Measurements from ENCODE around the gene TSPAN18. TPM values are rescaled to one million over a fixed set of nuclear protein-coding genes. Genes with fewer than 3 reads are reported as not detected.

TSPAN18 gene
- total and polyA plus RNA-seq, 4 experiments from 2014 or later: 7.3 to 48.6 (median 18.2) TPM

GRCh38 chr11:44854741-44855492 lies 128.2 kb downstream of the TSPAN18 start:
- ChIA-PET CTCF (ENCODE audit: partially characterized antibody) (no interaction called here), POLR2A (ENCODE audit: partially characterized antibody) (no interaction called here)
- Histone ChIP-seq H3K27me3 (ENCODE audit: insufficient read depth, low read length) (no peaks in the 10 kb centered on the region), H3K4me1 (ENCODE audit: insufficient read depth, low read length) (peaks cover 8% of the 10 kb centered on the region), H3K36me3 (ENCODE audit: insufficient read depth, low read length) (no peaks in the 10 kb centered on the region), H3K27ac (ENCODE audit: low read depth, low read length) (no peak overlapping the region), H3K9me3 (ENCODE audit: control insufficient read depth in 1 of 2, low read length in 2 of 2) (no peaks in the 10 kb centered on the region), H3K4me3 (ENCODE audit: low read length in 2 of 2) (no peak overlapping the region)
- intact Hi-C loops (cut with micrococcal nuclease): no loop called here
- no peak for DNase-seq
- H3K27me3 Mint-ChIP-seq: no peaks in the 10 kb centered on the region
- H3K4me3 Mint-ChIP-seq: no peak overlapping the region
- peaks cover 16 to 35% of the 10 kb centered on the region in 2 donors for H3K36me3 Mint-ChIP-seq
- H3K4me1 Mint-ChIP-seq: peaks cover 26 to 50% (median 39%) of the 10 kb centered on the region in 4 donors
- no peaks in the 10 kb centered on the region for H3K9me3 Mint-ChIP-seq
- H3K27ac Mint-ChIP-seq: peak overlapping the region in 1 of 7 donors; percentile 18

GRCh38 chr11:44855493-44855849 lies 128.7 kb downstream of the TSPAN18 start:
- Mint-ChIP-seq H3K27ac (no peak overlapping the region), H3K9me3 (no peaks in the 10 kb centered on the region), H3K4me1 (peaks cover 31 to 56% (median 45%) of the 10 kb centered on the region in 4 donors), H3K36me3 (peaks cover 20 to 41% of the 10 kb centered on the region in 2 donors), H3K27me3 (no peaks in the 10 kb centered on the region), H3K4me3 (no peak overlapping the region)
- DNase-seq: no peak
- peaks cover 13% of the 10 kb centered on the region for H3K4me1 ChIP-seq (ENCODE audit: insufficient read depth, low read length)
- H3K36me3 ChIP-seq (ENCODE audit: insufficient read depth, low read length): no peaks in the 10 kb centered on the region
- H3K9me3 ChIP-seq (ENCODE audit: control insufficient read depth in 1 of 2, low read length in 2 of 2): no peaks in the 10 kb centered on the region
- POLR2A ChIA-PET (ENCODE audit: partially characterized antibody): no interaction called here
- no peak overlapping the region for H3K27ac ChIP-seq (ENCODE audit: low read depth, low read length)
- H3K4me3 ChIP-seq (ENCODE audit: low read length in 2 of 2): no peak overlapping the region
- intact Hi-C loops (cut with micrococcal nuclease): no loop called here
- H3K27me3 ChIP-seq (ENCODE audit: insufficient read depth, low read length): no peaks in the 10 kb centered on the region
- CTCF ChIA-PET (ENCODE audit: partially characterized antibody): no interaction called here

- no peaks in the 10 kb centered on the region for H3K27me3 ChIP-seq (ENCODE audit: insufficient read depth, low read length)
- no peaks in the 10 kb centered on the region for H3K9me3 ChIP-seq (ENCODE audit: control insufficient read depth in 1 of 2, low read length in 2 of 2)
- no peaks in the 10 kb centered on the region for H3K36me3 ChIP-seq (ENCODE audit: insufficient read depth, low read length)
- H3K4me1 ChIP-seq (ENCODE audit: insufficient read depth, low read length): peaks cover 33% of the 10 kb centered on the region
- Mint-ChIP-seq H3K36me3 (peaks cover 21 to 37% of the 10 kb centered on the region in 2 donors), H3K4me3 (no peak overlapping the region), H3K4me1 (peaks cover 44 to 74% (median 59%) of the 10 kb centered on the region in 4 donors), H3K27ac (peak overlapping the region in 1 of 7 donors; percentile 37), H3K27me3 (no peaks in the 10 kb centered on the region), H3K9me3 (no peaks in the 10 kb centered on the region)
- DNase-seq: no peak
- no peak overlapping the region for H3K27ac ChIP-seq (ENCODE audit: low read depth, low read length)
- ChIA-PET CTCF (ENCODE audit: partially characterized antibody) (interaction anchor here (1.0 to 1.2 kb wide), 2 partner anchors 54 to 241 kb away, joined by 3 to 4 read pairs; no protein-coding TSS in a partner anchor), POLR2A (ENCODE audit: partially characterized antibody) (no interaction called here)
- intact Hi-C loops (cut with micrococcal nuclease): no loop called here
- no peak overlapping the region for H3K4me3 ChIP-seq (ENCODE audit: low read length in 2 of 2)
These were observed 130.8 kb downstream of the TSPAN18 start for GRCh38 chr11:44857490-44858090.

- Histone ChIP-seq H3K4me3 (ENCODE audit: low read length in 2 of 2) (no peak overlapping the region), H3K4me1 (ENCODE audit: insufficient read depth, low read length) (peaks cover 36% of the 10 kb centered on the region), H3K27me3 (ENCODE audit: insufficient read depth, low read length) (no peaks in the 10 kb centered on the region), H3K9me3 (ENCODE audit: control insufficient read depth in 1 of 2, low read length in 2 of 2) (no peaks in the 10 kb centered on the region), H3K27ac (ENCODE audit: low read depth, low read length) (no peak overlapping the region), H3K36me3 (ENCODE audit: insufficient read depth, low read length) (no peaks in the 10 kb centered on the region)
- ChIA-PET POLR2A (ENCODE audit: partially characterized antibody) (no interaction called here), CTCF (ENCODE audit: partially characterized antibody) (interaction anchor here (1.2 kb wide), 1 partner anchor 52 kb away, joined by 4 read pairs; no protein-coding TSS in a partner anchor)
- H3K9me3 Mint-ChIP-seq: no peaks in the 10 kb centered on the region
- H3K27me3 Mint-ChIP-seq: no peaks in the 10 kb centered on the region
- intact Hi-C loops (cut with micrococcal nuclease): no loop called here
- peak overlapping the region in 2 of 7 donors; percentile 12 to 42 for H3K27ac Mint-ChIP-seq
- peaks cover 21 to 37% of the 10 kb centered on the region in 2 donors for H3K36me3 Mint-ChIP-seq
- H3K4me1 Mint-ChIP-seq: peaks cover 48 to 74% (median 59%) of the 10 kb centered on the region in 4 donors
- no peak for DNase-seq
- H3K4me3 Mint-ChIP-seq: no peak overlapping the region
These were observed 132.2 kb downstream of the TSPAN18 start for GRCh38 chr11:44858796-44859527.

GRCh38 chr11:44859528-44859925 lies 132.8 kb downstream of the TSPAN18 start:
- Mint-ChIP-seq H3K36me3 (peaks cover 21 to 35% of the 10 kb centered on the region in 2 donors), H3K27me3 (no peaks in the 10 kb centered on the region), H3K9me3 (no peaks in the 10 kb centered on the region), H3K4me1 (peaks cover 48 to 72% (median 59%) of the 10 kb centered on the region in 4 donors), H3K4me3 (peak overlapping the region in 1 of 8 donors; percentile 18), H3K27ac (peak overlapping the region in 3 of 7 donors; percentile 5 to 42 (median 10))
- Histone ChIP-seq H3K9me3 (ENCODE audit: control insufficient read depth in 1 of 2, low read length in 2 of 2) (no peaks in the 10 kb centered on the region), H3K4me1 (ENCODE audit: insufficient read depth, low read length) (peaks cover 36% of the 10 kb centered on the region), H3K4me3 (ENCODE audit: low read length in 2 of 2) (no peak overlapping the region), H3K36me3 (ENCODE audit: insufficient read depth, low read length) (no peaks in the 10 kb centered on the region), H3K27ac (ENCODE audit: low read depth, low read length) (no peak overlapping the region), H3K27me3 (ENCODE audit: insufficient read depth, low read length) (no peaks in the 10 kb centered on the region)
- intact Hi-C loops (cut with micrococcal nuclease): no loop called here
- ChIA-PET CTCF (ENCODE audit: partially characterized antibody) (no interaction called here), POLR2A (ENCODE audit: partially characterized antibody) (no interaction called here)
- DNase-seq: no peak

GRCh38 chr11:44860346-44860745 lies 133.6 kb downstream of the TSPAN18 start:
- Mint-ChIP-seq H3K4me3 (peak overlapping the region in 6 of 8 donors; percentile 24 to 67 (median 40)), H3K9me3 (no peaks in the 10 kb centered on the region), H3K4me1 (peaks cover 48 to 69% (median 60%) of the 10 kb centered on the region in 4 donors), H3K27ac (peak overlapping the region in 6 of 7 donors; percentile 31 to 89 (median 79)), H3K36me3 (peaks cover 27 to 35% of the 10 kb centered on the region in 2 donors), H3K27me3 (no peaks in the 10 kb centered on the region)
- Histone ChIP-seq H3K9me3 (ENCODE audit: control insufficient read depth in 1 of 2, low read length in 2 of 2) (no peaks in the 10 kb centered on the region), H3K36me3 (ENCODE audit: insufficient read depth, low read length) (no peaks in the 10 kb centered on the region), H3K4me1 (ENCODE audit: insufficient read depth, low read length) (peaks cover 36% of the 10 kb centered on the region), H3K27ac (ENCODE audit: low read depth, low read length) (no peak overlapping the region), H3K4me3 (ENCODE audit: low read length in 2 of 2) (no peak overlapping the region), H3K27me3 (ENCODE audit: insufficient read depth, low read length) (no peaks in the 10 kb centered on the region)
- CTCF ChIA-PET (ENCODE audit: partially characterized antibody): no interaction called here
- DNase-seq: peak; percentile 17 to 62 (median 31)
- POLR2A ChIA-PET (ENCODE audit: partially characterized antibody): no interaction called here
- intact Hi-C loops (cut with micrococcal nuclease): no loop called here
